ENCODE measurements around the gene FGGY.
"Not testable (repeated sequence)": the region's sequence is repeated elsewhere in the genome, so short reads cannot be mapped to it uniquely, and the experiment has no call there.

The FGGY gene

DNA sequence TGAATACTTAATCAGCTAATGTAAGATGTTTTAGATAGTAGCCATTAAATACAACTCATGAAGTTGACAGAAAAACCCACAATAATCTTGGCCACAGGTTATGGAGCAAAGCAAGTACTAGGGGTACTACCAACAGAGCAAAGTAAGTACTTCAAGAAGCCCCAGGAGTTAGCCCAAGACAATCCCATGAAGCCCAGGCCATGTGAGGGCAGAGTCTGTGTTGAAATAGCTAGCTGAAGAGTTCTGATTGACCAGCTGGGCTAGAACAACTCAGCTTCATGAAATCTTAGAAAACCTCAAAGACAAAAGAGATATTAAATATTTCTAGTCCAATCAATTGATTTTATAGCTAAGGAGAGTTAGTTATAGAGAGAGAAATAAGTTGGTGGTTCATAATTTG lies 304.9 kb downstream of the FGGY start:
- DNase-seq, result no peak

DNA sequence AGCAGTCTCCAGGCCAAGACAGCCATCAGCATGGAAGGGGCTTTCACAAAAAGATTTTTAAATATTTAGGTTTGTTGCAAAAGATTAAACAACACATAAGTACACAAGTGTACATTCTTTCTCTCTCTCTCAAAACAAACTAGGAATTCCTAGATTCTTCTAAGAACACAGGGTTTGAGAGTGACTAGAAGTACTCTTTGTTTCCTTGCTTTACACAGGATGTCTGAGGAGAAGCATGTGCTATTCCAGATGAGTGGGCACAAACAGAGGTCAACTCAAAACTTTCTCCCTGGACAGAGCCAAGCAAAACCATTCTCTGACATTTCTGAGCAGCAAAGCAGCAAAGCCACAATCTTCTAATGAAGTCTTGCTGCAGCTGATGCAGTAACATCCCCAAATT lies 307.3 kb downstream of the FGGY start:
- DNase-seq, result no peak

DNA sequence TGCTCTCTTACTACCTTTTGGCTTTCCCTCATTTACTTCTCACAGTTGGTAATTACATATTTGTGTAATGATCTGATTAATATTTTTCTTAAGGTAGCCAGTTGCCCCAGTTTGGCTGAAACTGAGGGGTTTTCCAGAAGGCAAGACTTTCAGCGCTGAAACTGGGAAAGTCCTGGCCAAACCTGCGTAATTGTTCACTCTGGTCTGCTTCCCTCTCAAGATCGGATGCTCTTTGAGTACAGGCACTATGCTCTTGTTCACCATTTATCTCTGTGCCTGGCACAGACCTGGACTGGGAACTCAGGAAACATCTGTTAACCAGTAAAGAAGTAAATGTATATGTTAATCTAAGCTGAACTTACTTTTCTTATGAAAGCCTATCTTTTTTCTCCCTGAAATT lies 308.3 kb downstream of the FGGY start:
- no peak for DNase-seq

DNA sequence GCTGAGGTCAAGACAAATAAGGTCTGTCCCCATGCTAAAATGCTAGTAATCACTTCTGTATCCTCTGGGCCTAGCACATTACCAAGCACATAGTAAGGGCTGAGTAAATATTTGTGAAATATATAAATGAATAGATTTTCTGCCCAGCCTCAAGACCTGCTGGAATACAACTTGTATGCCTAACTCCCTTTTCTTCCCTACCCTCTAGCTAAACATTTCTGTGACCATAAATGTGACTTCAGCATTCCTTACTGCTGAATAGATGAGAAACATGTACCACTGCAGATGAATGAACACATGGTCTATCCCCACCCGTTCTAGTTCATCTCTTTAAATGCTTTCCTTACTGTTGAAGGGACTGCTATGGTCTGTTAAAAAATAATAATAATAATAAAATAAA lies 308.9 kb downstream of the FGGY start:
- no peak for DNase-seq

DNA sequence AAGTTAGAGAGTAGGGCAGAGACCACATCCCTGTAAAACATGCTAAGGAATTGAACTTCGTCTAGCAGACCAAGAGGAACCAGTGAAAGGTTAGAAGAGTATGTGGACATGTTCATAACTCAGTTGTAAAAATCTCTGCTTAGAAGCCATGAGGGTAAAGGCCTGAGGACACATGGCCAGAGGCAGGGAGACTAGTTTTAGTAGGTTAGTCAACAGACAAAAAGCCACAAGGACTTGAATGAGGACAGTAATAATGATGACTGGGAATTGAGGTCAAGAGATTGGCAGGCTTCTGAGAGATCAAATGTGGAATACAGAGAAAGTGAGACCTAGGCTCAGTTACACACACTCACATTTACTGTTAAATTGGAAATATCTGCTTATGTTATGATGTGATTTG lies 312.4 kb downstream of the FGGY start:
- no peak for DNase-seq

DNA sequence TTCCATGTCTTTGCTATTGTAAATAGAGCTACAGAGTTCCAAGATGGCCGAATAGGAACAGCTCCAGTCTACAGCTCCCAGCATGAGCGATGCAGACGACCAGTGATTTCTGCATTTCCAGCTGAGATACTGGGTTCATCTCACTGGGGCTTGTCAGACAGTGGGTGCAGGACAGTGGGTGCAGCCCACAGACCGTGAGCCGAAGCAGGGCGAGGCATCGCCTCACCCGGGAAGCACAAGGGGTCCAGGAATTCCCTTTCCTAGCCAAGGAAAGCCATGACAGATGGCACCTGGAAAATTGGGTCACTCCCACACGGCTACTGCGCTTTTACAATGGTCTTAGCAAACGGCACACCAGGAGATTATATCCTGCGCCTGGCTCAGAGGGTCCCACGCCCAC lies 313.6 kb downstream of the FGGY start:
- DNase-seq, result not testable (repeated sequence)

DNA sequence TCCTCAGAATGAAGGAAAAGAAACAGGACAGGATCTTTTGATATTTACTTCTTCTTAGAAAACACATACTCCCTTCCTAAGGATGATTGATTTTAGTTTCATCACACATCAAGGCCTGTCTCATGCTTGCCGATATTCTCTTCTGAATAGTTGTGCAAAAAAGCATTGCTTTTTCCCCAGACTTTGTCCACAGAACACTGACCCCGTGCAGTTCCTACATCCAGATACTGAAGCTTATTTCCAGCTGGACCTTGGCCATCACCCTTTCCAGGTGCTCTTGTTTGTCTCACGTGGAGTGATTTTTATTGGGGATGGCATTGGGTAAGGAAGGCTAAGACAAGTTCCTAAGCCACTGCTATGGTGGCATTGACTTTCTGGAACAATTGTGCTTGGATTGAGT lies 320.5 kb downstream of the FGGY start:
- DNase-seq, result no peak

DNA sequence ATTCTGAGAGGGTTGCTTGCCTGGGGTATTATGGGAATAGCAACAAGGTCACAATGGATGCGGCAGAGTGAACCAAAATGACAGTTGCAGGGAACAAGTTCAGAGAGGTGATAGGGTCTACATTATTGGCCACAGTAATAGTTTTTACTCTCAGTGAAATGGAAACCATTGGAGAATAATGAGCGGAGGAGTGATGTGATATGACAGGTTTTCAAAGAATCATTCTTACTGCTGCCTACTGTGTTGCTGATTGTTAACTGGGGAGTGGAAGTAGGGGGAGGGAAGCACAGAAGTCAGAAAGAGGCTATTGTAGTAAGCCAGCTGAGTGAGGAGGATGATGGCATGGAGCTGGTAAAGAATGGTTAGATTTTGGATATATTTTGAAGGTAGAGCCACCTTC lies 322.7 kb downstream of the FGGY start:
- DNase-seq, result no peak

DNA sequence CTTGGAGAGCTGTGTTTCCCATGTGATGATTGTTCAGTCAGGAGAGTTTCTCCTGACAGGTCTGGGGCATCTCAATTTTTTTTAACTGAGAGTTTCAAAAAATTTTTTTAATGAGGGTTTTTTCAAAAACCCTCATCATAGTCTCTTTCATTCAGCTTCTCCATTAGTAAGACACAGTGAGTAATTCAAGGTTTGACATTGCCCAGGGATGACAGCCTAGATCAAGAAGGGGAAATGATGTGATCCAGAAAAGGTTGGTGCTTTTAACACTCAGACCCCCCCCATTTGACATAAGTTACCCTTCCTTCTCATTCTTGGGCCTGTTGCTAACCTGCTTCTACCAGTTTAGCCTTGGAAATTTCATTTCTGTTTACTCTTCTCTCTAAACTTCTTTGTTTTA lies 328.5 kb downstream of the FGGY start:
- no peak for DNase-seq

DNA sequence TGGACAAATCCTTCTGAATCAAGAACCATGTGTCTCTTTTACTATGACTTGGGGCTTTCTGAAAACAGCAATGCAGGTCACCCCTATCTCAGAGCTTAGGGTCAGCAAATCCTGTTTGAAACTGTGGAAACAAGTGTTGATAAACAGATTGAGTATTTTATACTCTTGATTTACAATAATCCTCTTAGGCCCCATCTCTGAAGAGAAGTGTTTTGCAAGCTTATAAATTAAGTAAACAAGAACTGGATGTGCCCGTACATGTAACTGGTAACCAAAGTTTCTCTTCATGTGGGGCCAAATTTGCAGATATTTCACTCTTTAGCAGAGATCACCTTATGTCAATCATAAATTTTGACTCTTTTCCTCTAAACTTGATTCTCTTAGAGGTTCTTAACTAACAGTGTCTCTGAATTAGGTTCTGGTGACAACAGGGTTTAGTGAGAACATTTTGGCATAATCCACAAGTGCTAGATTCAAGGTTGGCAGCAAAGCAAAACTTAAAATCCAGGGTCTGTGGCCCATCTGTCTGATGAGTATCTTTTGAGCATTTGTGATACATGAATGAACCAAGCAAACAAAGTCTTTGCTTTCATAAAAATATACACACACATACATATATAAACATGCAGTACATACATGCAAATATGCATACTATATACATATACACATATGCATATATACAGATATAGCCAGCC lies 334.8 kb downstream of the FGGY start:
- DNase-seq, result no peak

DNA sequence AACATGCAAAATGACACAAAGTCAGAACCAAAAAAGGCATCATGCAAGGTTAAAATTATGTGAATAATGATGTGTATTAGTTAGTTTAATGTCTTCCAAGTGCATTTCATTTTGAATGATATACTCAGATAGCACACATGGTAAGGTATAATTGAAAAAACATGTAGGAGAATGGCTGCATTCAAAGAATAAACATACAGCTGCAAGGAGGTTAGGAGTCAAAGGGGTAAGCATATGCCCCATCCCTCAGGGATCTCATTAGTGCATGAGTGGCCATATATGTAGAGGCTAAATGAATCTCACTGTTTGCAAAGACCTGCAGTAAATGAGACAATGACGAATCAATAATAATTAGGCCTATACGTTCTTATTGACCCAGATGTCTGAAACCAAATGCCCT lies 338.2 kb downstream of the FGGY start:
- no peak for DNase-seq

DNA sequence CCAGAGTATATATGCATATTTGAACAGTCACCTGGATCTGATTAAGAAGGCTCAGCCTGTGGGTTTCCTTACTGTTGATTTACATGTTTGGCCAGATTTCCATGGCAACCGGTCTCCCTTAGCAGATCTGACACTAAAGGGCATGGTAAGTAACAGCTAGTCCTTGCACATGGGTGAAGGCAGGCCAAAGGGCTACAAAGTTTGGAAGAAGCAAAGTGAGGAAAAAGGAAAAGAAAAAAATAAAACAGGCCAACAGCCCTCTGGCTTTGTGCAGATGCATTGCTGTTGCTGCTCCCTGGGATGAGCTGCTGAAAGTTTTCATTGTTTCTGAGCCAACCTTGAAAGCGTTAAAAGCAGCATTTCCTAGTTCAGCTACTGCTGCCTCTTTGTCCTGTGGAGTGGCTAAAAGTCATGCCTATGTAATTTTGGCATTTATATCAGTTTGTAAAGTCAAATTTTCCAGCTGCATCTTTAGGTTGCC lies 341.4 kb downstream of the FGGY start:
- DNase-seq, result no peak

DNA sequence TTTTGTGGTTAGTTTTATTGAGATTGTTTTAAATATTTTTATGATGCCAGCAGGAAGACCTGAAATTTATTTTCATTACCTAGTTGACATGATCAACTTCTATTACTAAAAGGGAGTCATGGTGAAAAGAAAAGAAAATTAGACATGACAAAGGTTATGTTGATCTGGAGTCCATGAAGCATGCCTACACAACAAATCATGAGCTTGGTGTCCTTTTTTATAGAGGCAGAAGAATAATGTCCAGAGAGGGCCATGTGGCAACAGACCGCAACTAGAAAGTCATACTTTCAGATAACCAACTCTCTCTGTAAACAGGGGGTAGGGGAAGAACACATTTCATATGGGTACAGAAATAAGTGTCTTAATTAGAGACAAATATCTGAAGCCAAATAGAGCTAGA lies 342.4 kb downstream of the FGGY start:
- no peak for DNase-seq

DNA sequence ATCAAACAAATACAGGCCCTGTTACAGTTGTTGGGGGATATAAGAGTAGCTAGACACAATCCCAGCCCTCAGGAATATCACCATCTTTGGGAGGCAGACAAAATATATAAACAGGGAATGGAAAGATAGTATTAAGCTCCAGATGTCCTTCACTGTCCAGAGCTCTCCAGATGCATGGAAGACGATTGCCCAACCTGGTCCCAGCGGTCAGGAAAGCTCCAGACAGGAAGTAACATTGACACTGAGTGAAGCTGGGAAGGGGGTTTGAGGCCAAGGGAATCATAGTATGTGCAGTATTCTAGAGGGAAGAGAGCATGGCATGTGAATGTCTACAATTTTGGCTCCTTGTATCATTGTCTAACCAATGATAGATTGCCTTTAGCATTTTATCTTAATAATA lies 344.0 kb downstream of the FGGY start:
- DNase-seq, result no peak

DNA sequence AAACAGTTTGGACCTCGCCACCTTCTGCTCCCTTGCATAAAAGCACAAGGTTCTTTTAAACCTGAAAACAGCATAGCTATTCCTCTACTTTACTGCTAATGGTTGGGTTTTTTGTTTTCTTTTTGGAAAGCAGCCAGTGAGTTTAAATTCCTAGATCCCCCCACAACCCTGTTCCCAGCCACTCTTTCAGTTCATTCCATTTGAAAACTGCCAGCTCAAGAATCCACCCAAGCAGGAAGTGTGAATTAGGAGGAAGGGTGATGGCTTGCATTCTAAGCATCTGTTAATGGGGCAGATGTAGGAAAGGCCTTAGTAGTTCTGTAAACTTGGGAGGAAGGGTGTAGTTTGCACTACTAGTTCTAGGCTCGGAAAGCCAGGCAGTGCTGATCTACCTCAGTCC lies 344.9 kb downstream of the FGGY start:
- DNase-seq, result no peak

DNA sequence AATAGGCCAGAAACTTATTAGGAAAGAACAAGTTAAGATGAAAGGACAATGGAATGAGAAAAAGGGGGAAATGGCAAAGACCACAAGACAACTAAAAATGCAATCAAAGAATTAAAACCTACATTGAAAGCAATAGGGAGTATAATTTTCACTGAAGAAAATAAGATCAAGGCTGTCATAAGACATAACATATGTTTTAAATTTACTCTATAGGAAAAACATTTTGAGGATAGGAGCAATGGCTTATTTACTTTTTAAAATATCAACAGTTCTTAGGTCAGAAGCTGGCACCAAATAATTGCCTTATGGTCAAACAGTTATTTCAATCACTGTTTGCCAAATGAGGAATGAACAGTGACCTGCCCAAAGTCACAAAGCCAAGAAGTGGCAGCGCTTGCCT lies 346.6 kb downstream of the FGGY start:
- DNase-seq, result no peak

DNA sequence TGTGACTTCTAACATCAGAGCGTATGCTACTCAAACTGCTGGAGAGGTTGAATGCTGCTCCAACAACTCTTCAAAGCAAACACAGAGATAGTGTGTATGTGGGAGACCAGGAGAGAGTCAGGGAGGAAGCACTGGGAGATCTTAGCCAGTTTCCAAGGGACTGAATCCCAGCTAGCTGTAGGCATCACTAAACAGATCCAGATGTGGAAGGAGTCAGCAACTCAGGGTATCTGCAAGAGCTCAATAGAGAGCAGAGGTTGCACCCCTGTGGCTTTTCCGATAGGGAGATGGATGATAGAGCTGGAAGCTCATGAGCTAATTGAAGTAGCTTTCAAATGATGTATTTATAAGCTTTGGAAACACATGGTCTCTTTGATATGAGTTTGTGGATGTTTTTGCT lies 349.0 kb downstream of the FGGY start:
- no peak for DNase-seq

DNA sequence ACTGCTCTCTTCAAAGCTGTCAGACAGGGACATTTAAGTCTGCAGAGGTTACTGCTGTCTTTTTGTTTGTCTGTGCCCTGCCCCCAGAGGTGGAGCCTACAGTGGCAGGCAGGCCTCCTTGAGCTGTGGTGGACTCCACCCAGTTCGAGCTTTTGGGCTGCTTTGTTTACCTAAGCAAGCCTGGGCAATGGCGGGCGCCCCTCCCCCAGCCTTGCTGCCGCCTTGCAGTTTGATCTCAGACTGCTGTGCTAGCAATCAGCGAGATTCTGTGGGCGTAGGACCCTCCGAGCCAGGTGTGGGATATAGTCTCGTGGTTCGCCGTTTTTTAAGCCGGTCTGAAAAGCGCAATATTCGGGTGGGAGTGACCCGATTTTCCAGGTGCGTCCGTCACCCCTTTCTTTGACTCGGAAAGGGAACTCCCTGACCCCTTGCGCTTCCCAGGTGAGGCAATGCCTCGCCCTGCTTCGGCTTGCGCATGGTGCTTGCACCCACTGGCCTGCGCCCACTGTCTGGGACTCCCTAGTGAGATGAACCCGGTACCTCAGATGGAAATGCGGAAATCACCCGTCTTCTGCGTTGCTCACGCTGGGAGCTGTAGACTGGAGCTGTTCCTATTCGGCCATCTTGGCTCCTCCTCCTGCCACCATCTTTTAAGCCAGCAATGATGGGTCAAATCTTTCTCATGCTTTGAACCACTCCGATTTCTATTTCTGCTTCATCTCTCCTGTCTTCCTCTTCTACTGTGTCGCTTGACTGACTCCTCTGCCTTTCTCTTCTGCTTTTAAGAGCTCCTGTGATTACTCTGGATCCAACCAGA lies 356.5 kb downstream of the FGGY start:
- DNase-seq, result not testable (repeated sequence)

DNA sequence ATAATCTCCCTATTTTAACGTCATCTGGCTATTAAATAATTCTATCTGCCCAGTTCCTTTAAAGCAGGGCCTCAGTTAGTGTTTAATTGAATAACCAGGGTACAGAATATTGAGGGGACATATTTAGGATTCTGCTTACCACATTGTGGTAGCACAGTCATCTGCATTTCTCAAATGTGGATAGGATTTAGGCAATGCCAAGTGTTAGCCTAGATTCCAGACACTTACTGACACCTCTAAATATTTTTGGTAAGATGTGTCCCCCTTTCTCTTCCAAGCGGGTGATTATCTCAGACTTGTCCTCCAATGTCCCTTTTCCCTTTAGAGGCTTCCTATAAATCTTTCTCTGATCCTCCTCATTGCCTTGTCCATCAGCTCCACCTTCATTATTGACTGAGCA lies 357.1 kb downstream of the FGGY start:
- DNase-seq, result no peak

DNA sequence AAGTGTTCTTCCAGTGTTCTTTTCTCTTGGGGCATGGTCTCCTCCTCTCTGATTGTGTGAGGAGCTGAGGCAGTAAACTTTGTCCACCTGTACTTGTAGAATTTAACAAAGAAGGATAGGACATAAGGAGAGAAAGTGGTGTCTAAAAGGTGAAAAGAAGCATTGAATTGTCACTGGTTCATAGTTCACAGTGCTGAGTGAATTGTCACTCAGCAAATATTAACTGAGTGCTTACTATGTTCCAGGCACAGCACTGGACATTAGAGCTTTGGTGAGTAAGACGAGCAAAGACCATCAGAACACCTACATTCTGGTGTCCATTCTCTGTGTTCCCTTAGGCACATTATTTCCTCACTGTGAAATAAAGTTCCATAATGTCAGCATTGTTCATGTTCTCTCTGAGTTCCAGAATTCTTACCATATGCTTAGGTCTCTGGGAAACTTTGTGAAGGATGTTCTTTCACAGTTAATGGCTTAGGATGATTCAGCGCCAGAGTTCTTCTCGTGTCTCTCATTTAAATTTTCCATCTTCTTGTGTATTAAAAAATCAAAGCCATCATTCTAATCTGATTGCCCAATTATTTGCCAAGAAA lies 361.1 kb downstream of the FGGY start:
- no peak for DNase-seq

DNA sequence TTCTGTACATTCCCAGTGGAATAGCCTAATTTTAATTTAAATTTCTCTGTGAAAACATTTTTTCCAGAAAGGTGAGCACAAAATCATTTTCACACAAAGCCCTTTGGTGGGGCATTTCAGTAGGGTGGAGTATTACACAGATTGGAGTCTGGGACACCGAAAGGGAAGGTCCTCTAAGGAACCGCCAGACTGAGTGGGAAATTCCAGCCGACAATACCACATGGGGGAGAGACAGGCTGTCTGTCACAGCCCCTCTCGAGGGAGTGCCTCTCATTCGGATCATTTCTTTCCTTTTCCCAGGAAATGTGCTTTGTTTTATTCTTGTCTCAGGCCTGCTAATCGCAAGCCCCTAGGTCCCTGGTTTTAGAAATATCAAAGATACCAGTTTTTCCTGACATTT lies 367.3 kb downstream of the FGGY start:
- no peak for DNase-seq

DNA sequence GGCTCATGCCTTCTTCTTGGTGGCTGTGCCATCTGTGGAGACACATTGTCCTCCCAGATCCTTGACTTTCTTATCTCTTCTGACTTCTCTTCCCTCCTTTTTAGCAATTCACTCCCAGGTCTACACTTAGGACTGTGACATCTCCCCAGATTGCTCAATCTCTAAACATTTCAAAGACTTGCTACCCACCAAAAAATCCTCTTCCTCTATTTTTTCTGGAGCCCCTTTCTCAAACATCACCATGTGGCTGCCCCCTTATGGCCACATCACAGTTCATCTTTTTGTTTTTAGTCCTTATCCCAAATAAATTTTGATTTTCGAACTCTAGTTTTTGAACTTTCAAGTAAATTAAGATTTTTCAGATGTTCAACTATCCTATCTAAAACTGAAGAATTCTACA lies 369.2 kb downstream of the FGGY start:
- no peak for DNase-seq

DNA sequence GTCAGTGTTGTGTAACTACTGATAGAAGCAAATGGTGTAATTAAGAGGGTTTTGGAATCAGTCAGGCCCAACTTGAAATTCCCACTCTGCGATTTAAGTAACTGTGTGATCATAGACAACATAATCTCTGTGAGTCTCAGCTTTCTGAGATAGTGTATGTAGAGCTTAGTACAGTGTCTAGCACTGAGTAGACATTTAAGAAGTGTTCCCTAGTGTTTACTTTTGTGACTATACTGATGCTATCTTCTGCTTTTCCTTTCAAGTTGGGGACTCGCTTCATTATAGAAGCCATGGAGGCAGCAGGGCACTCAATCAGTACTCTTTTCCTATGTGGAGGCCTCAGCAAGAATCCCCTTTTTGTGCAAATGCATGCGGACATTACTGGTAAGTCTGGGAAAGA lies 370.1 kb downstream of the FGGY start:
- DNase-seq, result no peak

DNA sequence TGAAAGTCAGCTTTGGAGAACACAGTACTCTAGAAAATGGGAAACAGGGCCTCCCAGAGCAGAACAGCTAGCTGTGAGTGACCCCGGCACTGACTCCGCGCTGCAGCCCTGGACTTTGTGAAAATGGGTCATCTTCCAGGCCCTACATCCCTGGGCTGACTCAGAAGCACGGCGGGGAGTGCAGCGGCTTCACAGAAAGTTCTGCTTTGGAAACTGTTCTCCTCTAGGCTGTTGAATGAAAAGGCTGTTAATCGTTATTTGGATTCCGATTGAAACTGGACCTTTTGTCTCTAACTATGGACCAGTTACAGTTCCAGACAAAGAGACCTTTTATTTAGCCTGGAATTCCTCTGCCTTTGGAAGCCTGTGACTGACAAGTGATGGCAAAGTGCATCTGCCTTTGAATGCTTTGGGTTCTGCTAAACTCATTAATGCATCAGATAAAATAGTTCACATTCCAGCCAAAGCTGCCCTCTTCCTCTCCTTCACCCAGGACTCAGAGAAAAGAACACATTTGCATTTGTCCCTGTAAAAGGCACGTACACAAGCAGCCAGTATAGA lies 372.9 kb downstream of the FGGY start:
- DNase-seq, result no peak
